DMS79 treated with DMSO at 0.1 percent for 48 hours (cell line): Measurements from ENCODE around the gene NUSAP1.
A peak's percentile ranks its signal among the peaks of the same experiment; 100 is the strongest.
"Not testable (repeated sequence)": the region's sequence is repeated elsewhere in the genome, so short reads cannot be mapped to it uniquely, and the experiment has no call there.

Experiments
- DNase-seq: peaks from one replicate; lab custom pipeline; 2025; lab: John Stamatoyannopoulos, UW

Gene NUSAP1

GRCh38 chr15:41411441-41411840 lies 78.8 kb downstream of the NUSAP1 start:
- DNase-seq: no peak

- DNase-seq: no peak
These were observed 83.6 kb downstream of the NUSAP1 start for GRCh38 chr15:41416128-41416741.

GRCh38 chr15:41416742-41417417 lies 84.2 kb downstream of the NUSAP1 start, which contains the start of gene RTF1:
Gene RTF1 (plus strand): TSS chr15:41417095. CDS start chr15:41417116, 21 bp downstream.
- DNase-seq: peak; percentile 49

GRCh38 chr15:41417418-41418195 lies 84.9 kb downstream of the NUSAP1 start:
- no peak for DNase-seq

- DNase-seq: no peak
These were observed 91.4 kb downstream of the NUSAP1 start for GRCh38 chr15:41423979-41424659.

GRCh38 chr15:41424809-41425208 lies 92.1 kb downstream of the NUSAP1 start:
- no peak for DNase-seq

GRCh38 chr15:41425907-41426306 lies 93.2 kb downstream of the NUSAP1 start:
- not testable (repeated sequence) for DNase-seq

- no peak for DNase-seq
These were observed 96.6 kb downstream of the NUSAP1 start for GRCh38 chr15:41429003-41429890.
